ENCODE results near the gene CACNG5.

Gene CACNG5

DNA sequence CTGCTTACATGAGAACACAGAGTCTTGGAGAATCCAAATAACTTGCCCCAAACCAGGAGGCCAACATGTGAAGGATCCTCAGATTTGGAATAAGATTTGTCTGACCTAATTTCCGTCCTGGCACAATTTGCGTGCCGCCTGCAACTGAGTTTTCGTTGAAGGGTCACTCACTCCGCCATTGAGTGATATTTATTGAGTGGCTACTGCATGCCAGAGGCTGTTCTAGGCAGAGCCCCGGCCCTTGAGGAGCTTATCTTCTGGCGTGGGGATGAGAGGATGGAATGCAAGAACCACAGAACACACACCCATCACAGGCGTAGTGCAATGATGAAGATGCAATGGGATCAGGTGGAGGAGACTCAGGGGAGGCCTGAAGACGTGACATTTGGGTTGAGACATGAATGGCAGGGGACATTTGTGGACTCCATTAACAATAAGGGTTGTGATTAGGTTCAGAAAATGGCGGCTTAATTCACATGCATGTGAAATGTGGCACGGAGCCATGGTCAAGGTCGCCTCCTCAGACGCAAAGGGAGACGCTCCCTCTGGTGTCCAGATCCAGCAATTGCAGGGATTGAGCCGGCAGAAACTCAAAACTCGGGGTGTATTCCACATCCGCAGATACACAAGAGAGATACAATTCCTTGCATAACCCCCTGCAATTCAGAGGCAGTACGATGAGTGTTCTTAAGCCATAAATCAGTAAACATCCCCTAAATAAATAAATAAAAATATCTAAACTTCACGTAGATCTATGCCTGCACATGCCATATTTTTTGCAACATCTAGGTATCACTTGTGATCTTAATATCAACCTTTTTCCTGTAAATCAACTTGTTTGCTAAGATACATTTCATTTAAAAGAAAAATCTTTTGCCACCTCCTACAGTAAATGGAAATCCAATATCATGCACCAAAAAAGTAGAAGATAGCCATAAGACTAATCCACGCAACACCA lies 71.7 kb downstream of the CACNG5 start:
- peak; percentile 88 for DNase-seq (ENCODE audit: low spot score)

DNA sequence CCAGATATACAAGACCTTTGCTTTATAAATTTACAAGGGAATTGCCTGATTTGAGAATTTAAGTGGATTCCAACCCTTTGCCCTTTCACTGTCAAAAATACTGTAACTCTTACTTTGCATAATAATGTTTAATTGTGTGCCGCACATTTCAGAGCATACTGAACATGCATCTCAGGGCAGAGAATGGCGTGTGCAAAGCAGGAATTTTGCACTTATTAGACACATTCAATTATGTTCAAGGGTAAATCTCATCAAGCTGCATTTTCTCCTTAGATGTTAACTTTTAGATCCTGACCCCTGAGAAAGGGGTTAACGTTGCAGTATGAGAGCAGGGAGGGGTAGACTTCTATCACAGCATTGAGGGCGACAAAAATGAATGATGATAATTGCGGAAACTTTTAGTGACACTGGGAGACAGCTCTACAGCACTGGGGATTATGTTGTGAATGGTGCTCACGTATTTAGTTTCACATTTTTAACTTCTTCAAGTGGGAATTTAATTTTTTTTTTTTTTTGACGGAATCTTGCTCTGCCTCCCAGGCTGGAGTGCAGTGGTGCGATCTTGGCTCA lies 75.0 kb downstream of the CACNG5 start:
- no peak for DNase-seq (ENCODE audit: low spot score)

DNA sequence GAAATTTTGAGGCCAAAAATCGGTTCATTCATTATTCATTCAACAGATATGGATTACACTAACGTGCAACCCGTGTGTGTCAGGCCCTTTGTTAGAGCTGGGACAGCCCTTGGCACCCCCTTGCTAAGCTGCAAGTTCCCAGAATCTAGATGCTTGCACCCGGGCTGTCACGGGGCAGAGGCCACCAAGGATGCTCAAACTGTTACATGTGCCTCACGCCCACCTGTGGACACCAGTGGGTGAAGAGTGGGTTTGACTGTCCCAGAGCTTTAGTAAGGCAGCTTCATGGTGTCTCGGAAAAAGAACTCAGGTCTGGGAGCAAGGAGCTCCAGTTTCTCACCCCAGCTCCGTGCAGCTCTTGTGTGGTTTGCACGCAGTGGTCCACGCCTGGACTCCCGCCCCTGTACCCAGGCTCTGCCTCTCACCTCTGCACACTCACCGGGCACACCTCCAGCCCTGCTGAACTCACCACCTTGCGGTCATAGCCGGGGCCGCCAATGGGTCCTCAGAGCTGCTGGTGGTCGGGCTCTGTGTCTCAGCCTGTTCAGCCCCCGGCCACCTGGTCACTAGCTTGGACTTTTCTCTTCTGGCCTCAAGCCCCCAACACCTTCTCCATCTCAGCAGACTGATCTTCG lies 75.9 kb downstream of the CACNG5 start:
- DNase-seq (ENCODE audit: low spot score), result no peak

DNA sequence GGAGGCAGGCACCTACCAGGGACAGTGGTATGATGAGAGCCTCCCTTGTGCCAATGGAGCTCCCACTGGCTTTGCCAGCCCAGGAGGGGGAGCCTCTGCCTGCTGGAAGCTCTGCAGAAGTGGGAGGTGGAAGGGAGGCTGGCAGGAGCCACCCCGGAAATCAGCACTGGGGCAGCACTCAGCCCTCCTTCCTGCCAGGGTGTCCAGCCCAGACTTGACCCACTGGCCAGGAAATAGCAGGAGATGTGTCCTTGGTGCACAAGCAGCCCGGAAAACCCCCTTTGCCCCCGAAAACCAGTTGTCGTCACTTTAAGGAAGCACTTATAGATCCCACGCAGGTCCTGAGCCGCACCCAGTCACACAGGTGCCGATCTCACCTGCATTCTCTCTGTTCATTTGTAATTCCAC lies 80.3 kb downstream of the CACNG5 start:
- no peak for DNase-seq (ENCODE audit: low spot score)

DNA sequence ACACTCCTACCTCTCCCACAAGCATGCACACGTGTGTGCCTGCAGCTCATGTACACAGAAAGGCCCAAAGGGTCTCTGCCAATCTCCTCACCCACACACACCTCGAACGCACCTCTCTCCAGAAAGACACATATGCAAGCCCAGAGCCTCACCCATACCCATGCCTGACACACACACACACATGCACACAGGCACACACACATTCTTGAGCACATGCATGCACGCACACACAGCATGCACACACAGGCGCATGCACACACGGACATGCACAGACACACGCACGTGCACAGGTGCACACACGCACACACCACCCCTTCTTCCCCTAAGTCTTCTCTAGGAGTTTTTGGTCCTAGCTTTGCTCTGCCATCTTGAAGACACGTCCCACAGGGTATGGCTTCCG lies 80.9 kb downstream of the CACNG5 start:
- DNase-seq (ENCODE audit: low spot score), result no peak

DNA sequence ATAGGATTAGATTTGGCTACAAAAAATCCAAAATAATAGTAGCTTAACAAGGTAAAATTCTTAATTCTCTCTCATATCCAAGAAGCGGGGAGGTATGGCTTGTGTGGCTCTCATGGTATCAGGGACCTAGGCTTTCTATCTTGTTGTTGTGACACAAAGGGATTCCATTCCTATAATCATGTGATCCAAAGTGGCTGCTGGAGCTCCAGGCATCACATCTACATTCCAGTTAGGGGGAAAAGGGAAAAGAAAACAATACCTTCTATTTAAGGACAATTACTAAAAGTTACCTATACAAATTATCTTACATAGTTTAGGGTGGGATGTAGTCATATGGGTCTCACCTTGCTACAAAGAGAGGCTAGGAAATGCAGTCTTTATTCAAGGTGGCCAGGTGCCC lies 82.0 kb downstream of the CACNG5 start:
- DNase-seq (ENCODE audit: low spot score), result no peak

DNA sequence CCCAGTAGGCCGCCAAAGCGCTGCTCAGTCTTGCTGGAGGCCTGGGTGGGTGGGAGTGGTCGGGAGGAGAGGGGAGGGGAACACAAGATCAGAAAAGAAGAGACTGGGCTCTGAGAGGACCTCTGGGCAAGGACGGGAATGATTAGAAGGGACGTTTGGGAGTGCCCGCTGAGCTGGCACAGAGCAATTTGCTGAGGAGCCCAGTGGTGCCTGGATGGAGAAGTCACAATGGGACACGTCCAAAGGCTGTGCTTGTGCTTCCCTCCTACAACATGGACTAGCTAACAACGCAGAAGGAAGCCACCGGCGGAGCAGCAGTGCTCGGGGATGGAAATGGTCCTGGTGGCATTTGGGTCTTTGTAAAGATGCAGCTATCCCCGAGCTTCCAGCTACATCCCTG lies 84.0 kb downstream of the CACNG5 start:
- no peak for DNase-seq (ENCODE audit: low spot score)

DNA sequence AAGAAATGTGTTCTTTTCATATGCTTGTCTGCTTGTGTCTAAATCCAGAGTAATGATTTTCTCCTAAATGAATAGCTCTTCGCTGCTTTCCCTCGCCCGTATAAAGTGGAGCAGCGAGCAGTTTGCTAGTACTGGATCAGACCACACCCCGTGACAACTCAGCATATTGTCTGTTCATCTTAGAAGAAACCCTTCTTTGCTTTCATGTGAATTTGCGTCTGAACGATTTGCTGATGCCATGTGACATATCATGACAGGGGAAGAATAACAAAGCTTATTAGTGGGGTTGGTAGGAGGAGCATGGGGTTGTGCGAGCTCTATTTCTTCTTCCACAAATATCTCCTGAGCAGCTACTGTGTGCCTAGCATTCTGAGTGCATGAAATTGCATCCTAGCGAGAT lies 85.5 kb downstream of the CACNG5 start:
- DNase-seq (ENCODE audit: low spot score), result no peak

DNA sequence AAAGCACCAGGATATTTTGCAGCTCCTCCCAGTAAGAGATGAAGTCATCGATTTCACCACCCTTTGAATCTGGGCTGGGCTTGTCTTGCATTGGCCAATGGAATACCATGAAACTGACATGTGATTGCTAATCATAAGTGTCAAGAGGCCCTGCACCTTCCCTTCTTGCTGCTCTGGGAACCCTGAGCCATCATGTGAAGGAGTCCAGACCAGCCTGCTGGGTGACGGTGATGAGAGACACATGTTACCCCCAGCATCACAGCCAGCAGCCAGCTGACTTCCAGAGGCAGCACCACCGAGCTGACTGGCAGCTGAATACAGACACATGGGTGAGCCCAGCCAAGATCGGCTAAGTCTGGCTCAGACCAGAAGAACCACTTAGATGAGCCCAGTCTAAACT lies 86.0 kb downstream of the CACNG5 start:
- DNase-seq (ENCODE audit: low spot score), result no peak

DNA sequence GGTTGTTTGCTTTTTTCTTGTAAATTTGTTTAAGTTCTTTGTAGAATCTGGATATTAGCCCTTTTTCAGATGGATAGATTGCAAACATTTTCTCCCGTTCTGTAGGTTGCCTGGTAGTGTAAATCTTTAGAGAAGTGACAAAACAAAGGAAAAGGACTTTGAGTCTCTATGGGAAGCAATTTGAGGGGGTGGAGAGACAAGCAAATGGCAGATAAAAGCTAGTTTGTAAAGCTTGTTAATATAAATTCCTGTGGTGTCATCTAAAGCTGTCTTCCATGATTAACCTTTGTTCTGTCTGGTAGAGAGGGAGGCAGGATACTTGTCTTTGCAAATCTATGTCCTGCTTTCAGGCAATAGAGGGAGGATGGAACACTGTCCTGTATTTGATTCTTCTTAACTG lies 89.0 kb downstream of the CACNG5 start:
- DNase-seq (ENCODE audit: low spot score), result no peak

DNA sequence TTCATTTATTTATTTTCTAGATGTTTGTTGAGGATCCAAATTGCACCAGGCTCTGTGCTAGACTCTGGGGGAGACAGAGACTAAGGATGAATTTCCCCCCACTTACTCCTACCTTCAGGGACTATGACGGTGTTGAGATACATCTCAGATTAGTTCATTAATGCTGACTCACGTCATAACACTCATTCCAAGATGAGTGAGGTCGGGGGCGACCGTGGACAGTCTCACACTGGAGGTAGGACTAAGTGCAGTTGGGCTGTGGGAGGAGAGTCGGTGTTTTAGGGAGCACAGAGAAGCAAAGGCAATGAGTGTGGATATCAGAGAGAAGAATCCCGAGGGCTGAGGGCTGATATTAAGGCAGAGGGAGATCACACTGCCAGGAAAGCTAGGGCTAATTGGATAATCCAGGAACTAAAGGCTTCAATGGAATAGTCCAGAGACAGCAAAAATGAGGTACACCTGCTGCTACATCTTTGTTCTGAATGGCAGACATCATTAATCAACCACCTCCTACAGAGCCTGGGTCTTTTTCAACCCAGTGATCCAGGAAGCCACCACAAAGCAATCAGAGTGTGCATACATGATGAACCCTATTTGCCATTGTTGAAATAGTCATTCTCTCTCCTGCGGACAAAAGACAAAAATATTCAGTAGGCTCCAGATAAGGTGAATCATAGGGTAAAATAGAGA lies 91.0 kb downstream of the CACNG5 start:
- no peak for DNase-seq (ENCODE audit: low spot score)

DNA sequence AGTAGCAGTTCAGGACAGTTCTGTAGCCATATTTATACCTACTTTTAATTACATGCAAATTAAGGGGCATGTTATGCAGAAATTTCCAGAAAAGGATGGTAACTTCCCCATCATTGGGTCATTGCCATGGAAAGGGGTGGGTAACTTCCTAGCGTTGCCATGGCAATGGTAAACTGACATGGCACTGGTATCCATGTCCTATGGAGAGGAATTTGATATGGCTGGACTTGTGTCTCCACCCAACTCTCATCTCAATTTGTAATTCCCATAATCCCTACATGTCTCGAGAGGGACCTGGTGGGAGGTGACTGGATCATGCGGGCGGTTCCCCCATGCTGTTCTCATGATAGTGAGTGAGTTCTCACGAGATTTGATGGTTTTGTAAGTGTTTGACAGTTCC lies 94.0 kb downstream of the CACNG5 start:
- no peak for DNase-seq (ENCODE audit: low spot score)

DNA sequence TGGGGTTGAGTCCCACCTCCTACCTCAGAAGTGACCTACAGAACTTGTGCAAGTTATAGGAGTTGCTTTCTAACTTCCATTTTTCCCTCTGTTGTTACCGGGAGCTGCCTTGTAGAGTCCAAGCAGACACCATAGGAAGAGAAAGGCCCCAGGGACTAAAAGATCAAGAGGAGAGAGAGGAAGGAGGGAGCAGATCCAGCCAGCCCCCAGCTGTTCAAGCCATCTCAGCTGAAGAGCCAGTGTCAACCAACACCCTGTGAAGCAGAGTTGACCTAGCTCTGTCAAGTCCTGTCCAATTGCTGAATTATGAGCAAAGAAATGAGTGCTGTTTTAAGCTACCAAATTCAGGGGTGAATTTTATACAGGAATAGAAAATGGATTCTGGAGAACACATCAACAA lies 94.7 kb downstream of the CACNG5 start:
- DNase-seq (ENCODE audit: low spot score), result no peak

DNA sequence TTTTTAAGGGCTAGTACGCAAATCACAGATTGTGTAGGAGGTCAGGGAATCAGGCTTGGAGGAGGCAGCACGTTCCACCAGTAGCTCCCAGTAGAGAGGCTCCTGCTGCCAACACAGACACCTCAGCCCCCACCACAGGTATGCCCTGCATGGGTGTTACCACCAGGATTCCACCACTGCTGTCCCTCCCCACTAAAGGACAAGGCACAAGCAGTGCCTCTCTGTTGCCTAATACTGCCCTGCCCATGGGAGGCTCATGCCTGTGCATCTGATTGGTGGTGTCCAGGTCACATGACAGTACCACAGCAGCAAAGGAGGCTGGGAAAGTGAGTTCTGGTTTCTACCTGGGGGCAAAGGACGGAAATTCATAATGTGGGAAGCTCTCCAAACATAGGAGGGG lies 96.0 kb downstream of the CACNG5 start:
- DNase-seq (ENCODE audit: low spot score), result peak; percentile 51

DNA sequence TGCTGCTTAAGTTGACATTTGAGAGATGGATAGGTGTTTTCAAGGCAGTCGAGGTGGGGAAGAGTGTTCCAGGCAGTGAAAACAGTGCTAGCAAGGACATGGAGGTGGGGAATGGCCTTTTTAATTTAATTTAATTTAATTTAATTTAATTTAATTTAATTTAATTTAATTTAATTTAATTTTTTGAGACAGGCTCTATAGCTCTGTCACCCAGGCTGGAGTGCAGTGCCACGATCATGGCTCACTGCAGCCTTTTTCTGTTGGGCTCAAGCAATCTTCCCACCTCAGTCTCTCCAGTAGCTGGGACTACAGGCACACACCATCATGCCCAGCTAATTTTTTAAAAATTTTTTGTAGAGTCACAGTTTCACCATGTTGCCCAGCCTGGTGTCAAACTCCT lies 97.4 kb downstream of the CACNG5 start:
- no peak for DNase-seq (ENCODE audit: low spot score)

DNA sequence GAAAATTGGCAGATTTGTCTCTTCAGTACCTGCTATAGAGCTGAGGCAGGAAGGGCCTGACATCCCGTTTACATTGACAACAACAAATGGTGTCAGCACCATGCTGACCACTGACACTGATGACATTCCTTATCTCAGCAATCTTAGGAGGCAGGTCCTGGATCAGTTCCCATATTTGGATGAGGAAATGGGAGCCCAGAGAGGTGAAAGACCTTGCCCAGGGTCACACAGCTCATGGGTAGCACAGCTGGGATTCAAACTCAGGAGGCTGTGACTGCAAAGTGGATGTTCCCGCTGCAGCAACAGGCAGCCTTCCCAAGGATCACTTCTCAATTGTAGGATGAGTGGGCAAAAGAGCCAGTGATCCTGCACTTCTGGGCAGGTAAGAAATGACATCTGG lies 99.1 kb downstream of the CACNG5 start:
- no peak for DNase-seq (ENCODE audit: low spot score)
